ENCODE results near the gene CDIPT. TPM values are rescaled to one million over a fixed set of nuclear protein-coding genes. Genes with fewer than 3 reads are reported as not detected.

Gene CDIPT
- total RNA-seq, 4 donors from 2014 or later: 39.6 to 122 (median 91.2) TPM

DNA sequence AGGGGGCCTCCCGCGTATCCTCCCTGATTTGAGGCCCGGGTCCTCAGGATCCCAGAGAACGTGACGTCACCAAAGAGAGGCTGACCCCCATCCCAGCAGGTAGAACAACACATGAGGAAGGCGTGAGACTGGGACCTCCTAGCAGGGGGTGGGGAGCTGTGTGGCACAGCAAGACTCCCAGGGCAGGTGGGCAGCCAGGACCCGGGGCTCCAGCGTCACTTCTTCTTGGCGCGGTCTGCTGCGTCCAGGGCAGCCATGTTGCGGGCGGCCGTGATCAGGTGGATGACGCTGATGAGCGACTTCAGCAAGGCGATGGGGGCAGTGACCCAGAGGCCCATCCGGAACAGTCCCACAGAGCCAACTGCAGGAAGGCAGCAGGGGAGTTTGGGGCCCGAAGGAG, 4.1 kb downstream of the CDIPT start:
- H3K4me1 ChIP-seq: peaks cover 6 to 19% (median 8%) of the 10 kb centered on the region in 4 donors
- H3K36me3 ChIP-seq: peaks cover 0 to 33% (median 0%) of the 10 kb centered on the region in 3 donors
- no peak overlapping the region for H3K4me3 ChIP-seq
- H3K27ac ChIP-seq: no peak overlapping the region
- no peak for DNase-seq
- TF ChIP-seq, protein P1, sequence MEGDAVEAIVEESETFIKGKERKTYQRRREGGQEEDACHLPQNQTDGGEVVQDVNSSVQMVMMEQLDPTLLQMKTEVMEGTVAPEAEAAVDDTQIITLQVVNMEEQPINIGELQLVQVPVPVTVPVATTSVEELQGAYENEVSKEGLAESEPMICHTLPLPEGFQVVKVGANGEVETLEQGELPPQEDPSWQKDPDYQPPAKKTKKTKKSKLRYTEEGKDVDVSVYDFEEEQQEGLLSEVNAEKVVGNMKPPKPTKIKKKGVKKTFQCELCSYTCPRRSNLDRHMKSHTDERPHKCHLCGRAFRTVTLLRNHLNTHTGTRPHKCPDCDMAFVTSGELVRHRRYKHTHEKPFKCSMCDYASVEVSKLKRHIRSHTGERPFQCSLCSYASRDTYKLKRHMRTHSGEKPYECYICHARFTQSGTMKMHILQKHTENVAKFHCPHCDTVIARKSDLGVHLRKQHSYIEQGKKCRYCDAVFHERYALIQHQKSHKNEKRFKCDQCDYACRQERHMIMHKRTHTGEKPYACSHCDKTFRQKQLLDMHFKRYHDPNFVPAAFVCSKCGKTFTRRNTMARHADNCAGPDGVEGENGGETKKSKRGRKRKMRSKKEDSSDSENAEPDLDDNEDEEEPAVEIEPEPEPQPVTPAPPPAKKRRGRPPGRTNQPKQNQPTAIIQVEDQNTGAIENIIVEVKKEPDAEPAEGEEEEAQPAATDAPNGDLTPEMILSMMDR (IDR thresholded peaks at IDR 0.05): no peak
- TF ChIP-seq POLR2A (IDR thresholded peaks at IDR 0.05): no peak
- H3K9me3 ChIP-seq: no peaks in the 10 kb centered on the region
- no peaks in the 10 kb centered on the region for H3K27me3 ChIP-seq

DNA sequence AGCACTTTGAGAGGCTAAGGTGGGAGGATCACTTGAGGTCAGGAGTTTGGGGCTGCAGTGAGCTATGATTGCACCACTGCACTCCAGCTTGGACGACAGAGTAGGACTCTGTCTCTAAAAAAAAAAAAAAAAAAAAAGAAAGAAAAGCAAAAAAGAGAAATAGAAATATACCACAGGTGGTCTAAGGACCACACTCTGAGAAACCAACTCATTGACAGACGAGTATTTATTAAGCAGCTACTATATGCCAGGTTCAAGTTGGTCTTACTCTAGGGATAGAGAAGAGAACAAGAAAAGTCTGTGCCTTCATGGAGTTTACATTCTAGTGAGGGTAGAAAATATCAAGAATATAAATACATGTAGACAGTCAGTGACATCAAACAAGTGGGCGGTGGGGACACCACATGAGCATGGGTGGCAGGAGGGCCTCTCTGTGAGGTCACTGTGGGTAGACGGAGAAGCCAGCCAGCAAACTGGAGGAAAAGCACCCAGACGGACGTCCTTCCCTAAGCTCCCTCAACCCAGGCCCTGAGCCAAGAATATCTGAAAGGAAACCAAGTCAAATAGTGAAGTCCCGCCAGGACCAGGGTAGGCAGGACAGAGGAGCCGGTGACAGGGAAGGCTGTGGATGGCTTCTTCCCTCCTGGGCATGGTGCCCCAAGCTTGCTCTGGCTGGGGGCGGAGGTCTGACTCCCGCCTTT, 4.7 kb downstream of the CDIPT start:
- Histone ChIP-seq H3K4me1 (peaks cover 6 to 16% (median 8%) of the 10 kb centered on the region in 4 donors), H3K27ac (no peak overlapping the region), H3K4me3 (no peak overlapping the region), H3K27me3 (no peaks in the 10 kb centered on the region), H3K36me3 (peaks cover 0 to 33% (median 0%) of the 10 kb centered on the region in 3 donors), H3K9me3 (no peaks in the 10 kb centered on the region)
- DNase-seq: no peak
- TF ChIP-seq, protein P1 (IDR thresholded peaks at IDR 0.05): no peak
- TF ChIP-seq POLR2A (IDR thresholded peaks at IDR 0.05): no peak

DNA sequence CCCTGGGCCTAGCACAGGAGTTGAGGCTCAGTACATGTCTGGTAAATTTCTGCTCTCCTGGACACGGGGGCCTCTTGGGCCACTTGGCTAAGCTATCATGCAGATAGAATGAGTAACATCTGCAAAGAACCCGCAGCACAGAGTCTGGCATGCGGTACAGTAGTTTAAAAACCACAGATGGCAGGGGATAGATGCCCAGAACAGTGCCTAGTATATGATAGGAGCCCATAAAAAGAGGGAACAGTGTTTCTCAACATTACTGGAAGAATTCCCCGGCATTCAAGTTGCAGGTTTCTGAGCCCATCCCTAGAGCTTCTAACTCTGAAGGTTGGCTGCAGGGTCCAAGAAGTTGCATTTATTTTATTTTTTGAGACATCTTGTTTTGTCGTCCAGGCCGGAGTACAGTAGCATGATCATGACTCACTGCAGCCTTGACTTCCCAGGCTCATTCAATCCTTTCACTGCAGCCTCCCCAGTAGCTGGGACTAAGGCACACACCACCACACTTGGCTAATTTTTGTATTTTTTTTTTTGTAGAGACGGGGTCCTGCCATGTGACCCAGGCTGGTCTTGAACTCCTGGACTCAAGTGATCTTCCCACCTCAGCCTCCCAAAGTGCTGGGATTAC, 5.8 kb downstream of the CDIPT start:
- H3K4me1 ChIP-seq: peaks cover 6 to 16% (median 7%) of the 10 kb centered on the region in 4 donors
- H3K27me3 ChIP-seq: no peaks in the 10 kb centered on the region
- no peak overlapping the region for H3K4me3 ChIP-seq
- no peak for DNase-seq
- no peak for TF ChIP-seq POLR2A (IDR thresholded peaks at IDR 0.05)
- TF ChIP-seq, protein P1 (IDR thresholded peaks at IDR 0.05): no peak
- H3K36me3 ChIP-seq: peaks cover 0 to 33% (median 0%) of the 10 kb centered on the region in 3 donors
- H3K9me3 ChIP-seq: no peaks in the 10 kb centered on the region
- H3K27ac ChIP-seq: no peak overlapping the region

DNA sequence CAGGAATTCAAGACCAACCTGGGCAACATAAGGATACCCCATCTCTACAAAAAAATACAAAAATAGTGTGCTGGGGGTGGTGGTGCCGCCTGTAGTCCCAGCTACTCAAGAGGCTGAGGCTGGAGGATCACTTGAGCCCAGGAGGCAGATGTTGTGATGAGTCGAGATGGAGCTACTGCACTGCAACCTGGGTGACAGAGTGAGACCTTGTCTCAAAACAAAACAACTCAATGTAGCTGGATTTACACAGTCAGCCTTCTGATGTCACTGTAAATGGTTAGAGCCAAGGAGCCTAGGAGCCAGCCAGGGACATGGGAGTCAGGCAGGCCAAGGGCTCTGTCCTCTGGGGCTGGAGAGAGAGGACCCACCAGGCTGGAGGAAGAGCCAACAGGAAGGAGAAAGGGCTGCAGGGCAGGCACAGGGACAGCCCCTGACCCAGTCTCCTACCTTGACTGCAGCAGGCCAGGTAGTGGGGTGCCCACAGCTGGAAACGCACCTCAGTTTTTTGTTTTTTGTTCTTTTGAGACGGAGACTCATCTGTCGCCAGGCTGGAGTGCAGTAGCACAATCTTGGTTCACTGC, 8.4 kb downstream of the CDIPT start:
- TF ChIP-seq, protein P1 (IDR thresholded peaks at IDR 0.05): no peak
- Histone ChIP-seq H3K4me3 (no peak overlapping the region), H3K4me1 (no peaks in the 10 kb centered on the region), H3K9me3 (no peaks in the 10 kb centered on the region), H3K36me3 (peaks cover 0 to 15% (median 0%) of the 10 kb centered on the region in 3 donors), H3K27ac (no peak overlapping the region), H3K27me3 (no peaks in the 10 kb centered on the region)
- no peak for DNase-seq

DNA sequence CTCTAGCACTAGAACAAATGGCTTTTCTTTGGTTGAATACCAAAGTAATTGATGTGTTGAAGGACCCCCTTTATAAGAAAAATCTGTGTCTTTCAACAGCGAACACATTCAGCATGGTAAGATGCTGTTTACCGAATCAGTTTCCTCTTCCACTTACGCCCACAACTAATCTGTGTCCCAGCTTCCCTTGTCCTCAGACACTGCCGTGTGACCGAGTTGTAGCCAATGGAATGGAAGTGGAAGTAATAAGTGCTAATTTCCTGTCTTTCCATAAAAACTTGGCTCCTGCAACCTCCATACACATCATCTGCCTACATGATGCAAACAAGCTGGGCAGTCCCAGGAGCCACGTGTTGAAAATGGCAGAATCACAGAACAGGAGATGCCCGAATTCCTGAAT, 10.4 kb downstream of the CDIPT start:
- no peaks in the 10 kb centered on the region for H3K27me3 ChIP-seq
- no peaks in the 10 kb centered on the region for H3K9me3 ChIP-seq
- H3K36me3 ChIP-seq: peaks cover 0 to 8% (median 0%) of the 10 kb centered on the region in 3 donors
- TF ChIP-seq POLR2A (IDR thresholded peaks at IDR 0.05): no peak
- TF ChIP-seq, protein P1 (IDR thresholded peaks at IDR 0.05): no peak
- H3K4me1 ChIP-seq: no peaks in the 10 kb centered on the region
- no peak overlapping the region for H3K4me3 ChIP-seq
- H3K27ac ChIP-seq: peak overlapping the region in 2 of 4 donors; percentile 66 to 68
- DNase-seq: no peak

Measured in Peyer's patch (tissue), 4 donors.